Endodermal cell (in vitro differentiated cells): Measurements from ENCODE around the gene ARHGAP26. TPM values are rescaled to one million over a fixed set of nuclear protein-coding genes. Genes with fewer than 3 reads are reported as not detected.

ENCODE experiments used
- DNase-seq: peaks from one replicate; pipeline ENCODE4 v3.0.0-alpha.2; 2017
- H3K27ac ChIP-seq: 2 replicates; pipeline ENCODE4 v1.5.1; 2013; ENCODE audit warnings: mild to moderate bottlenecking, low read depth, low read length, moderate library complexity
- H3K27me3 ChIP-seq: 2 replicates; pipeline ENCODE4 v1.6.1; 2013; ENCODE audit warnings: mild to moderate bottlenecking, low read length, moderate library complexity; ENCODE audit not compliant: insufficient read depth, control insufficient read depth, poor library complexity, severe bottlenecking
- H3K36me3 ChIP-seq: 2 replicates; pipeline ENCODE4 v1.7.0; 2013; ENCODE audit warnings: mild to moderate bottlenecking, low read length, moderate library complexity; ENCODE audit not compliant: control insufficient read depth, insufficient read depth
- H3K4me1 ChIP-seq: one replicate; pipeline ENCODE4 v1.7.0; 2013; ENCODE audit warnings: low read length; ENCODE audit not compliant: control insufficient read depth, insufficient read depth
- H3K4me3 ChIP-seq: 2 replicates; pipeline ENCODE4 v1.5.1; 2013; ENCODE audit warnings: mild to moderate bottlenecking, low read length, moderate library complexity
- H3K9ac ChIP-seq: 2 replicates; pipeline ENCODE4 v1.6.1; 2013; ENCODE audit warnings: mild to moderate bottlenecking, low read length, moderate library complexity; ENCODE audit not compliant: poor library complexity, severe bottlenecking; ENCODE audit errors: extremely low read depth
- H3K9me3 ChIP-seq: 2 replicates; pipeline ENCODE4 v1.6.1; 2013; ENCODE audit warnings: mild to moderate bottlenecking, low read length, moderate library complexity; ENCODE audit not compliant: control insufficient read depth
- H3K27ac Mint-ChIP-seq: 2 replicates; pipeline ENCODE4 v1.8.0; 2020; ENCODE audit warnings: mixed read lengths
- H3K27me3 Mint-ChIP-seq: 2 replicates; pipeline ENCODE4 v1.8.0; 2021; ENCODE audit warnings: mild to moderate bottlenecking, mixed read lengths; ENCODE audit not compliant: insufficient read depth
- H3K36me3 Mint-ChIP-seq: 2 replicates; pipeline ENCODE4 v1.8.0; 2020; ENCODE audit warnings: low read depth, mixed read lengths
- H3K4me1 Mint-ChIP-seq: 2 replicates; pipeline ENCODE4 v1.8.0; 2020; ENCODE audit warnings: mixed read lengths
- H3K4me3 Mint-ChIP-seq: 2 replicates; pipeline ENCODE4 v1.8.0; 2020; ENCODE audit warnings: mild to moderate bottlenecking, moderate library complexity, mixed read lengths
- H3K9me3 Mint-ChIP-seq: 2 replicates; pipeline ENCODE4 v1.8.0; 2020; ENCODE audit warnings: mild to moderate bottlenecking, mixed read lengths
- WGBS, 2 experiments: methylation state at CpG; one replicate each; pipeline versions ENCODE4 v1.1.5 to v1.1.7; 2013; ENCODE audit warnings: missing lambda C conversion rate in 2 of 2, mixed read lengths in 1 of 2; ENCODE audit not compliant: insufficient coverage in 1 of 2, insufficient read length in 1 of 2; 5-methylcytosine and 5-hydroxymethylcytosine counted together
- total RNA-seq, 2 donors: library from RNA; stranded (reverse); fragmentation: NEBNext Ultra II Directional in 1 of 2; extraction: Animal tissue kit (Norgen Biotek cat#: 25700) in 1 of 2; gene quantifications; 2 replicates in 1 of 2; 3 replicates in 1 of 2; pipeline ENCODE4 v1.2.1, GENCODE V29; 2021
- TF ChIP-seq, protein P1 (sequence below): fragments of 200-600 bp; sonication (generic); conservative IDR thresholded peaks from 2 replicates; pipeline ENCODE4 v1.5.0; 2021; ENCODE audit warnings: antibody characterized with exemption, mild to moderate bottlenecking

The ARHGAP26 gene
- total RNA-seq, 2 donors from 2014 or later: 49.2 to 60.5 TPM

DNA sequence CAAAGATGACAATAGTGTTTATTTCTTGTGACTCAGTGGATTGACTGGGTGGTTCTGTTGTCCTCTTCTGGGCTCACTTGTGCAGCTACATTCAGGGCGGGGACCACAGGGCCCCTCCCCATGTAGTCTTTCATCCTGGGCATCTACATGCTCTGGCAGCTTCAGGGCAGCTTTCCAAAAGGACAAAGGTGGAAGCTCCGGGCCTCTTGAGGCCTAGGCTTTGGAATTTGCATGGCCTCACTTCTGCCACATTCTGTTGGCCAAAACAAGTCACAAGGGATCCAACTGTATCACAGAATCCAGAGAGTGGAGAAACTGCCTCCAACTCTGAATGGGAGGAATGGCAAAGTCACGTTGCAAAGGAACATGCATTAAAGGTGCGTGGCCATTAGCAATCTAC, 64.3 kb downstream of the ARHGAP26 start:
- peaks cover 10% of the 10 kb centered on the region for H3K4me1 ChIP-seq
- no peaks in the 10 kb centered on the region for H3K36me3 Mint-ChIP-seq
- H3K9me3 ChIP-seq: no peaks in the 10 kb centered on the region
- H3K27me3 ChIP-seq: no peaks in the 10 kb centered on the region
- H3K4me3 ChIP-seq: no peak overlapping the region
- H3K9me3 Mint-ChIP-seq: no peaks in the 10 kb centered on the region
- TF ChIP-seq, protein P1, sequence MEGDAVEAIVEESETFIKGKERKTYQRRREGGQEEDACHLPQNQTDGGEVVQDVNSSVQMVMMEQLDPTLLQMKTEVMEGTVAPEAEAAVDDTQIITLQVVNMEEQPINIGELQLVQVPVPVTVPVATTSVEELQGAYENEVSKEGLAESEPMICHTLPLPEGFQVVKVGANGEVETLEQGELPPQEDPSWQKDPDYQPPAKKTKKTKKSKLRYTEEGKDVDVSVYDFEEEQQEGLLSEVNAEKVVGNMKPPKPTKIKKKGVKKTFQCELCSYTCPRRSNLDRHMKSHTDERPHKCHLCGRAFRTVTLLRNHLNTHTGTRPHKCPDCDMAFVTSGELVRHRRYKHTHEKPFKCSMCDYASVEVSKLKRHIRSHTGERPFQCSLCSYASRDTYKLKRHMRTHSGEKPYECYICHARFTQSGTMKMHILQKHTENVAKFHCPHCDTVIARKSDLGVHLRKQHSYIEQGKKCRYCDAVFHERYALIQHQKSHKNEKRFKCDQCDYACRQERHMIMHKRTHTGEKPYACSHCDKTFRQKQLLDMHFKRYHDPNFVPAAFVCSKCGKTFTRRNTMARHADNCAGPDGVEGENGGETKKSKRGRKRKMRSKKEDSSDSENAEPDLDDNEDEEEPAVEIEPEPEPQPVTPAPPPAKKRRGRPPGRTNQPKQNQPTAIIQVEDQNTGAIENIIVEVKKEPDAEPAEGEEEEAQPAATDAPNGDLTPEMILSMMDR: no peak
- WGBS, 2 experiments: 91 to 94% methylated on average over 3 to 4 of the region's 4 CpGs
- peak overlapping the region; percentile 58 for H3K27ac Mint-ChIP-seq
- H3K4me1 Mint-ChIP-seq: peaks cover 65% of the 10 kb centered on the region
- H3K4me3 Mint-ChIP-seq: peak overlapping the region; percentile 18
- no peaks in the 10 kb centered on the region for H3K27me3 Mint-ChIP-seq
- no peak overlapping the region for H3K9ac ChIP-seq
- no peaks in the 10 kb centered on the region for H3K36me3 ChIP-seq
- no peak overlapping the region for H3K27ac ChIP-seq
- DNase-seq: no peak

DNA sequence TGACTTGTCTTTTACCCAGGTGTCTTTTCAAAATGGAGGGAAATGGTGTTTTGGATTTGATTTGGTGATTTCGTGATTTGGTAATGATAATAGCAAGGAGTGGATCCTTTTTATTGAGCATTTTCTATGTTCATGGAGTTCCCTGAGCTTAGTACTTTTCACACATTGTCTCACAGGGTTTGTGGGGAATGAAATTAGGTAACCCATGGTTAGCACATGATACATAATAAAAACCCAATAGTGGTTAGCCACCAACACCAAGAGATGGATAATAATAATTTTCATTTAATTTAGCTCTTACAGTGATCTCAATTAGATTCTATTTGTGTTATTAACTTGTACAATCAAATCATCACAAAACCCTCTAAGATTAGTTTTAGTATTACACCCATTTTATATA, 65.4 kb downstream of the ARHGAP26 start:
- Mint-ChIP-seq H3K27ac (no peak overlapping the region), H3K27me3 (no peaks in the 10 kb centered on the region), H3K4me1 (peaks cover 55% of the 10 kb centered on the region), H3K9me3 (no peaks in the 10 kb centered on the region), H3K36me3 (no peaks in the 10 kb centered on the region), H3K4me3 (no peak overlapping the region)
- Histone ChIP-seq H3K4me3 (no peak overlapping the region), H3K4me1 (peaks cover 8% of the 10 kb centered on the region), H3K27ac (no peak overlapping the region), H3K36me3 (no peaks in the 10 kb centered on the region), H3K9ac (no peak overlapping the region), H3K9me3 (no peaks in the 10 kb centered on the region), H3K27me3 (no peaks in the 10 kb centered on the region)
- 95 to 100% methylated on average over 1 of the region's 1 CpG for WGBS, 2 experiments
- TF ChIP-seq, protein P1: no peak
- DNase-seq: no peak

DNA sequence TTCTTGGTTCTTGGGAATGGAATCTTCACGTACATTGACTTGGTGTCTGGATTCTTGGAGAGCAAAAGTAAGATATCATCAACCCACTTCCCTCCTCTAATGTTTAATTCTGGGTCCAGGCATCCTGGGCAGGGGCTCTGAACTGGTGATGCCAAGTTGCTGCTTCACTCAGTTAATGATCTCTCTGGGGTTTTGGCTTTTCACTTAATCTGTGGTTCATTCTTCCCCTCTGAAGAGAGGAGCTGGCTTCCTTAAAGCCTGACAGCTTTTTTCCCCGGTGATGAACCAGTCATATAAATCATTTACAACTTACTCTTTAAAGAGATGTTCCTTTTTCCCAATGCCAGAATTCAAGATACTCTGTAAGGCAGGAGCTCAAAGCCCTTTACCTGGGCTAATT, 65.9 kb downstream of the ARHGAP26 start:
- Mint-ChIP-seq H3K9me3 (no peaks in the 10 kb centered on the region), H3K27me3 (no peaks in the 10 kb centered on the region), H3K36me3 (no peaks in the 10 kb centered on the region), H3K4me3 (no peak overlapping the region), H3K4me1 (peaks cover 50% of the 10 kb centered on the region), H3K27ac (no peak overlapping the region)
- Histone ChIP-seq H3K4me3 (no peak overlapping the region), H3K9ac (no peak overlapping the region), H3K27ac (no peak overlapping the region), H3K27me3 (no peaks in the 10 kb centered on the region), H3K36me3 (no peaks in the 10 kb centered on the region), H3K9me3 (no peaks in the 10 kb centered on the region), H3K4me1 (peaks cover 8% of the 10 kb centered on the region)
- TF ChIP-seq, protein P1: no peak
- 92 to 100% methylated on average over 1 to 2 of the region's 2 CpGs for WGBS, 2 experiments
- DNase-seq: no peak
